HCT116 (cell line): Measurements from ENCODE around the gene MED27. TPM values are rescaled to one million over a fixed set of nuclear protein-coding genes. Genes with fewer than 3 reads are reported as not detected.

Experiments used
- ATAC-seq: fragments of 200-7000 bp; cut with Tn5 transposase; 2 replicates; pipeline ENCODE4 v1.9.1; 2020; ENCODE audit warnings: mild to moderate bottlenecking, moderate library complexity
- BruUV-seq: library from RNA; stranded (reverse); fragments of 400-500 nt; replicated peaks from 2 replicates; lab custom pipeline; 2021; lab: Mats Ljungman, UMichigan
- CTCF ChIA-PET: fragments of 300-600 bp; sonication (Branson Sonifier 250); formaldehyde crosslinking; loops from one replicate; lab custom pipeline; 2021; ENCODE audit warnings: antibody characterized with exemption; lab: Charles Lee
- POLR2A ChIA-PET: fragments of 300-600, 350-600 bp; sonication (Branson Sonifier 250); formaldehyde crosslinking; loops from one replicate; lab custom pipeline; 2021; ENCODE audit warnings: antibody characterized with exemption; lab: Charles Lee
- RAD21 ChIA-PET, 2 experiments: fragments of 300-600 bp; sonication (Branson Sonifier 250); formaldehyde crosslinking; loops; one replicate each; lab custom pipeline; 2023; ENCODE audit warnings: low total read pairs in 2 of 2; ENCODE audit not compliant: uncharacterized antibody in 2 of 2, unreplicated experiment in 2 of 2, low non-redundant PET in 1 of 2; lab: Charles Lee
- DNase-seq: peaks from one replicate; pipeline ENCODE4 v3.0.0-alpha.2; 2010; ENCODE audit warnings: low read depth, low spot score
- H2AFZ ChIP-seq: fragments of 200-600 bp; shearing (Covaris generic), sonication (generic); 2 replicates; pipeline ENCODE4 v1.6.1; 2017; ENCODE audit warnings: low read depth, mixed run types, mixed read lengths, antibody characterized with exemption, low read length; ENCODE audit not compliant: poor library complexity, severe bottlenecking
- H3K27ac ChIP-seq: 2 replicates; pipeline ENCODE4 v1.5.1; 2012; ENCODE audit warnings: low read depth, low read length
- H3K27me3 ChIP-seq: fragments of 200-600 bp; sonication (generic); 2 replicates; pipeline ENCODE4 v1.6.1; 2016; ENCODE audit warnings: mixed run types, low read length, mixed read lengths; ENCODE audit not compliant: insufficient read depth
- H3K36me3 ChIP-seq, 2 experiments: fragments of 200-500 bp in 1 of 2; fragments of 200-600 bp in 1 of 2; sonication (Bioruptor generic) in 1 of 2; sonication (generic) in 1 of 2; 2 replicates each; pipeline versions ENCODE4 v1.5.1 to v1.6.1; 2014 to 2016; ENCODE audit warnings: low read length in 2 of 2, inconsistent platforms in 1 of 2, mixed read lengths in 1 of 2, mixed run types in 1 of 2; ENCODE audit not compliant: insufficient read depth in 2 of 2, control insufficient read depth in 1 of 2
- H3K4me1 ChIP-seq, 2 experiments: fragments of 200-600 bp in 1 of 2; sonication (generic) in 1 of 2; 2 replicates each; pipeline versions ENCODE4 v1.5.1 to v1.6.1; 2012 to 2017; ENCODE audit warnings: low read length in 2 of 2, inconsistent platforms in 1 of 2, mild to moderate bottlenecking in 1 of 2, mixed read lengths in 1 of 2, mixed run types in 1 of 2, moderate library complexity in 1 of 2; ENCODE audit not compliant: insufficient read depth in 2 of 2, control insufficient read depth in 1 of 2
- H3K4me2 ChIP-seq: fragments of 200-600 bp; sonication (generic); 2 replicates; pipeline ENCODE4 v1.6.1; 2017; ENCODE audit warnings: mixed run types, low read length, mixed read lengths
- H3K4me3 ChIP-seq, 2 experiments: fragments of 200-600 bp in 1 of 2; sonication (generic) in 1 of 2; replicated peaks in 1 of 2; 2 replicates each; pipeline ENCODE4 v1.5.1; 2011 to 2016; ENCODE audit warnings: low read length in 2 of 2, control low read depth in 1 of 2, low read depth in 1 of 2, mild to moderate bottlenecking in 1 of 2, mixed read lengths in 1 of 2, mixed run types in 1 of 2
- H3K79me2 ChIP-seq: fragments of 200-600 bp; sonication (generic); 2 replicates; pipeline ENCODE4 v1.6.1; 2017; ENCODE audit warnings: mild to moderate bottlenecking, mixed run types, low read length, moderate library complexity, mixed read lengths; ENCODE audit not compliant: insufficient read depth
- H3K9ac ChIP-seq: fragments of 200-600 bp; sonication (generic); 2 replicates; pipeline ENCODE4 v1.6.1; 2016; ENCODE audit warnings: low read length, mixed read lengths
- H3K9me2 ChIP-seq: fragments of 200-600 bp; sonication (generic), shearing (Covaris generic); 2 replicates; pipeline ENCODE4 v1.6.1; 2017; ENCODE audit warnings: mixed run types, mild to moderate bottlenecking, moderate library complexity; ENCODE audit not compliant: insufficient read depth
- H3K9me3 ChIP-seq, 2 experiments: fragments of 200-500 bp in 1 of 2; fragments of 200-600 bp in 1 of 2; sonication (Bioruptor generic) in 1 of 2; sonication (generic) in 1 of 2; 2 replicates each; pipeline ENCODE4 v1.6.1; 2014 to 2017; ENCODE audit warnings: low read length in 2 of 2, mixed read lengths in 2 of 2, inconsistent platforms in 1 of 2, low read depth in 1 of 2, mild to moderate bottlenecking in 1 of 2, mixed run types in 1 of 2, moderate library complexity in 1 of 2; ENCODE audit not compliant: control insufficient read depth in 1 of 2, insufficient read depth in 1 of 2
- H4K20me1 ChIP-seq: fragments of 200-600 bp; sonication (generic), shearing (Covaris generic); 2 replicates; pipeline ENCODE4 v1.6.1; 2017; ENCODE audit warnings: mixed run types, mild to moderate bottlenecking, moderate library complexity; ENCODE audit not compliant: insufficient read depth
- ATF3 ChIP-seq: IDR thresholded peaks from 2 replicates; pipeline ENCODE4 v1.6.1; 2012
- CBX3 ChIP-seq: IDR thresholded peaks from 2 replicates; pipeline ENCODE4 v1.6.1; 2012; ENCODE audit warnings: low read depth
- CEBPB ChIP-seq: IDR thresholded peaks from 2 replicates; pipeline ENCODE4 v1.6.1; 2012; ENCODE audit warnings: low read depth
- CTCF ChIP-seq, 3 experiments: fragments of 200-600 bp in 1 of 3; sonication (generic) in 1 of 3; IDR thresholded peaks in 2 of 3; conservative IDR thresholded peaks in 1 of 3; 2 replicates each; pipeline ENCODE4 v1.5.1; 2012 to 2017; ENCODE audit warnings: low read depth in 2 of 3, low read length in 2 of 3, antibody characterized with exemption in 1 of 3, borderline replicate concordance in 1 of 3, control low read depth in 1 of 3, mild to moderate bottlenecking in 1 of 3, mixed read lengths in 1 of 3, mixed run types in 1 of 3, moderate library complexity in 1 of 3; ENCODE audit not compliant: insufficient read depth in 1 of 3
- FOSL1 ChIP-seq: IDR thresholded peaks from 2 replicates; pipeline ENCODE4 v1.6.1; 2012; ENCODE audit warnings: low read depth
- POLR2A ChIP-seq: IDR thresholded peaks from 2 replicates; pipeline ENCODE4 v1.7.0; 2011; ENCODE audit warnings: borderline replicate concordance; ENCODE audit not compliant: insufficient read depth, insufficient read length; ENCODE audit errors: extremely low read depth
- RAD21 ChIP-seq: IDR thresholded peaks from 2 replicates; pipeline ENCODE4 v1.6.1; 2012; ENCODE audit warnings: low read depth, mild to moderate bottlenecking
- REST ChIP-seq: IDR thresholded peaks from 2 replicates; pipeline ENCODE4 v1.6.1; 2012; ENCODE audit warnings: low read depth
- SRF ChIP-seq: IDR thresholded peaks from 2 replicates; pipeline ENCODE4 v1.6.1; 2012; ENCODE audit warnings: low read depth
- TCF7L2 ChIP-seq: IDR thresholded peaks from 2 replicates; pipeline ENCODE4 v1.7.0; 2011; ENCODE audit warnings: borderline replicate concordance, inconsistent platforms; ENCODE audit not compliant: insufficient read depth, insufficient read length; ENCODE audit errors: extremely low read depth
- YY1 ChIP-seq: IDR thresholded peaks from 2 replicates; pipeline ENCODE4 v1.6.1; 2011; ENCODE audit warnings: low read length, low read depth, moderate library complexity, mild to moderate bottlenecking; ENCODE audit not compliant: insufficient replicate concordance; ENCODE audit errors: extremely low read depth
- ZFX ChIP-seq: fragments of 450-650 bp; IDR thresholded peaks from 2 replicates; pipeline ENCODE4 v1.6.1; 2017
- intact Hi-C: fragments of 100-400 bp; cut with micrococcal nuclease; formaldehyde crosslinking; loops from 2 replicates; pipeline ENCODE4 v1.10.0; 2022
- total RNA-seq: library from RNA; stranded (reverse); gene quantifications from one replicate; pipeline ENCODE4 v1.2.1, GENCODE V29; 2021; ENCODE audit not compliant: unreplicated experiment
- TF ChIP-seq, protein P1 (sequence below): IDR thresholded peaks from 2 replicates; pipeline ENCODE4 v1.6.1; 2012

Gene MED27
- total RNA-seq, 1 experiment from 2014 or later, result 26.9 TPM

DNA sequence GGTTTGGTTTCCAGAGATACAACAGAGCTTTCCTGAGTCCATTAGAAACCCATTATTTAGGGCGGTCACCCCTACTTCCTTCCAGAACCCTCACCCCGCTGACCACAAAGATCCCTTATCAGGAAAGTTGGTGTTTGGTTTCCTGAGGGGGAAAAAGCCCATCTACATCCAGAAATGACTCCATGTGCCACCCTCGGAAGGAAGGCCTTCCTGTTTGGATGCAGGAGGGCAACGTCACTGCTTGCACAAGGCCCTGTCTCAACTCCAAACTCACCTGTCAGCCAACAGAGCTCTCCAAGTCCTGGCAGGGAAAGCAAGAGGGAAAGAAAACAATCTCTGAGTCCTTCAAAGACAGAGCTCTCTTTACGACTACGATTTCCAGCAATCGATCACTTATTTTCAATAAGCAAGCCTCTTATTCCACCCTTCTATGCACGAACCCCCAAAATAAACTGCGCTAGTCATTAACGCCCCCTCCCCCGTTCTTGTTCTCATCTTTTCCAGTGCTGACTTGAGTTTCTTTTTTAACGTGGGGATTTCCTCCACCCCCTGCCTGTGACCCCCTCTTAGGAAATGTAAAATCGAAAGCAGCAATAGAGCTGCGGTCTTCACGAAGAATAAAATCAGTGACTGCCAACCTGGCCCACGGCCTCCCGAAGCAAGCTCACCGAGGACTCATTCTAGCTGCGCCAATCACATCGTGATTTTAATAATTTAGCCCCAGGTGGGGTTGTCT lies 46.4 kb upstream of the MED27 start:
- peaks cover 50% of the 10 kb centered on the region for H3K27me3 ChIP-seq
- POLR2A ChIA-PET, result no interaction called here
- TF ChIP-seq CTCF (IDR thresholded peaks at IDR 0.05 in 2 of 3, conservative IDR thresholded peaks at IDR 0.05 in 1 of 3; ENCODE audit: borderline replicate concordance in 1 of 3, insufficient read depth in 1 of 3, low read depth in 2 of 3, low read length in 2 of 3) (no peak), ZFX (no peak), ATF3 (no peak), TCF7L2 (no peak), RAD21 (no peak), CBX3 (no peak), SRF (no peak), YY1 (no peak), FOSL1 (no peak), REST (no peak), CEBPB (no peak), POLR2A (no peak)
- TF ChIP-seq, protein P1, sequence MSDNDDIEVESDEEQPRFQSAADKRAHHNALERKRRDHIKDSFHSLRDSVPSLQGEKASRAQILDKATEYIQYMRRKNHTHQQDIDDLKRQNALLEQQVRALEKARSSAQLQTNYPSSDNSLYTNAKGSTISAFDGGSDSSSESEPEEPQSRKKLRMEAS, result no peak
- TF ChIP-seq, all 23 proteins: peak for 0
- no peak overlapping the region for H3K27ac ChIP-seq
- no TSS peak for BruUV-seq
- no peaks in the 10 kb centered on the region for H3K36me3 ChIP-seq
- no peak overlapping the region for H3K4me2 ChIP-seq
- ChIA-PET RAD21 (interaction anchor here in 1 of 2 experiments (0.7 kb wide), 1 partner anchor 69 kb away, joined by 3 read pairs; no protein-coding TSS in a partner anchor), CTCF (no interaction called here)
- intact Hi-C loops, result no loop called here
- H3K4me3 ChIP-seq, result no peak overlapping the region
- no peak overlapping the region for H2AFZ ChIP-seq
- no peaks in the 10 kb centered on the region for H3K9me2 ChIP-seq
- H3K9ac ChIP-seq, result no peak overlapping the region
- H3K9me3 ChIP-seq, result no peaks in the 10 kb centered on the region
- ATAC-seq (no peak), DNase-seq (no peak)
- H3K4me1 ChIP-seq, result no peaks in the 10 kb centered on the region
- H3K79me2 ChIP-seq, result no peaks in the 10 kb centered on the region
- no peaks in the 10 kb centered on the region for H4K20me1 ChIP-seq
